ENCODE measurements around the gene ZNF444. TPM values are rescaled to one million over a fixed set of nuclear protein-coding genes. Genes with fewer than 3 reads are reported as not detected.
A peak's percentile ranks its signal among the peaks of the same experiment; 100 is the strongest.

Gene ZNF444
- total RNA-seq, 1 donor from 2014 or later, result 47.9 TPM

- Mint-ChIP-seq H3K27ac (ENCODE audit: unreplicated experiment) (no peak overlapping the region), H3K36me3 (ENCODE audit: unreplicated experiment) (no peaks in the 10 kb centered on the region), H3K27me3 (ENCODE audit: unreplicated experiment) (no peaks in the 10 kb centered on the region), H3K4me1 (ENCODE audit: unreplicated experiment) (peaks cover 27% of the 10 kb centered on the region), H3K9me3 (ENCODE audit: unreplicated experiment) (no peaks in the 10 kb centered on the region), H3K4me3 (ENCODE audit: unreplicated experiment) (no peak overlapping the region)
- DNase-seq (ENCODE audit: extremely low spot score, unreplicated experiment), result no peak
- no peak for TF ChIP-seq CTCF (IDR thresholded peaks at IDR 0.05)
These were observed 3.7 kb upstream of the ZNF444 start for GRCh38 chr19:56137405-56137804.

- Mint-ChIP-seq H3K4me1 (ENCODE audit: unreplicated experiment) (peaks cover 28% of the 10 kb centered on the region), H3K27ac (ENCODE audit: unreplicated experiment) (no peak overlapping the region), H3K36me3 (ENCODE audit: unreplicated experiment) (no peaks in the 10 kb centered on the region), H3K9me3 (ENCODE audit: unreplicated experiment) (no peaks in the 10 kb centered on the region), H3K27me3 (ENCODE audit: unreplicated experiment) (no peaks in the 10 kb centered on the region), H3K4me3 (ENCODE audit: unreplicated experiment) (no peak overlapping the region)
- TF ChIP-seq CTCF (IDR thresholded peaks at IDR 0.05), result no peak
- no peak for DNase-seq (ENCODE audit: extremely low spot score, unreplicated experiment)
These were observed 3.0 kb upstream of the ZNF444 start for GRCh38 chr19:56138069-56138468.

GRCh38 chr19:56139847-56140582 lies 1.1 kb upstream of the ZNF444 start:
- Mint-ChIP-seq H3K27me3 (ENCODE audit: unreplicated experiment) (no peaks in the 10 kb centered on the region), H3K27ac (ENCODE audit: unreplicated experiment) (peak overlapping the region; percentile 97), H3K9me3 (ENCODE audit: unreplicated experiment) (no peaks in the 10 kb centered on the region), H3K4me1 (ENCODE audit: unreplicated experiment) (peaks cover 23% of the 10 kb centered on the region), H3K36me3 (ENCODE audit: unreplicated experiment) (peaks cover 2% of the 10 kb centered on the region), H3K4me3 (ENCODE audit: unreplicated experiment) (peak overlapping the region; percentile 86)
- TF ChIP-seq CTCF (IDR thresholded peaks at IDR 0.05), result no peak
- DNase-seq (ENCODE audit: extremely low spot score, unreplicated experiment), result no peak

- no peak for DNase-seq (ENCODE audit: extremely low spot score, unreplicated experiment)
- Mint-ChIP-seq H3K4me3 (ENCODE audit: unreplicated experiment) (peak overlapping the region; percentile 86), H3K27ac (ENCODE audit: unreplicated experiment) (peak overlapping the region; percentile 97), H3K9me3 (ENCODE audit: unreplicated experiment) (no peaks in the 10 kb centered on the region), H3K27me3 (ENCODE audit: unreplicated experiment) (no peaks in the 10 kb centered on the region), H3K36me3 (ENCODE audit: unreplicated experiment) (peaks cover 2% of the 10 kb centered on the region), H3K4me1 (ENCODE audit: unreplicated experiment) (peaks cover 23% of the 10 kb centered on the region)
- no peak for TF ChIP-seq CTCF (IDR thresholded peaks at IDR 0.05)
These were observed 418 bp downstream of the ZNF444 start for GRCh38 chr19:56141417-56141993.

GRCh38 chr19:56142087-56142787 lies 1.1 kb downstream of the ZNF444 start:
- Mint-ChIP-seq H3K4me1 (ENCODE audit: unreplicated experiment) (peaks cover 23% of the 10 kb centered on the region), H3K27ac (ENCODE audit: unreplicated experiment) (peak overlapping the region; percentile 65)
- no peak for DNase-seq (ENCODE audit: extremely low spot score, unreplicated experiment)

More at GRCh38 chr19:56142087-56142787, 1.1 kb downstream of the ZNF444 start:
- H3K36me3 Mint-ChIP-seq (ENCODE audit: unreplicated experiment), result peaks cover 2% of the 10 kb centered on the region
- no peaks in the 10 kb centered on the region for H3K27me3 Mint-ChIP-seq (ENCODE audit: unreplicated experiment)
- no peaks in the 10 kb centered on the region for H3K9me3 Mint-ChIP-seq (ENCODE audit: unreplicated experiment)
- TF ChIP-seq CTCF (IDR thresholded peaks at IDR 0.05), result no peak
- H3K4me3 Mint-ChIP-seq (ENCODE audit: unreplicated experiment), result peak overlapping the region; percentile 75

Measured in osteocyte (in vitro differentiated cells).